SHP77 (cell line): Measurements from ENCODE around the gene MEIKIN.

Experiments
- DNase-seq, 2 experiments: peaks; one replicate each; lab custom pipeline; 2025; lab: John Stamatoyannopoulos, UW

MEIKIN gene, protein sequence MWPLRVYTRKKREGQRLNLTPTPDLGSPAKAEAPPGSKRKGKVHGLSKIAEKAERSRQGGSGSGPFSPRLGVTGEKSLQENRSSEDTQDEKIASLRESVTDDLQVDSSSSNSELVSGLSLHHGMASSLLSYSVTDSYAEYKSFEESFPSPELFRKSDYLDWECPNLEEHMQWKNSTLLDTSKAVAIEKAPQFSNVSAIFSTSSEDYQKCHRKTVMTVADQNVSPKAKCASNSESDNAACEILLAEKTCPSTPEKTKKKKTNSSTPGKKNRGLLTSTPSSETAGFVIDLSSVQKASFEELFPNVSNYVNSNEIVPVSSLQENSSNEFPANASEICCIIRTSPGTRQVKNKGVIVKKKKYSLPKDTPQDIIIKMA

DNA sequence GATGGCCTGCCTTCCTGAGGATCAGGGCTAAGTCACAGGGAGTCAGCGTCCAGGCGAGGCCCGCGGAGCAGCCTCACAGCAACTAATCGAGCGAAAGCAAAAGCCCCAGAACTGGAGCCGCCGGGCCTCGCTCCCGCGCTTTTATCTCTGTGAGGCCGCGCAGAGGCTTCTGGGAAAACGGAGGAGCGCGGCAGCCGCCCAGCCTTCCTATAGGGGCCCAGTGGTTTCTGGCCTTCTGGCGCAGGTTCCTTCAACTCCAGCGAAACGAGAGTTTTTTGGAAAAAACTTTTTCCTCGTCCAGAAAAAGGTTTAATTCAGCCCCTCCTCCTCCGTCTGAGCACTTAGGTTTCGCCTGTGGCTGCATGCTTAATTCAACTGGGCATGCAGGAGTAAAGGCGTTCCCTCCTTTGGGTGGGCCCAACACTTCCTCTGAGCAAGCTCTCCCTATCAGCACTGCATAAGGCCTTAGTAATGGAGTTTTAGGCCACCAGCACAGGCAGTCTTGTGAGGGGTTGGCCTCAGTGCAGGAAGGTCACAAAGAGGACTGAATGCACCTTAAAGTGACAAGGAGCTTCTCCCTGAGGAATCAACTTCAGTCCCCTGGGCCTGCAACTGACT lies at the start of gene MEIKIN:
MEIKIN (minus strand) TSS at position 113 of the 618 bp plus-strand sequence. CDS start 158 bp downstream, outside the sequence.
- no peak for DNase-seq

DNA sequence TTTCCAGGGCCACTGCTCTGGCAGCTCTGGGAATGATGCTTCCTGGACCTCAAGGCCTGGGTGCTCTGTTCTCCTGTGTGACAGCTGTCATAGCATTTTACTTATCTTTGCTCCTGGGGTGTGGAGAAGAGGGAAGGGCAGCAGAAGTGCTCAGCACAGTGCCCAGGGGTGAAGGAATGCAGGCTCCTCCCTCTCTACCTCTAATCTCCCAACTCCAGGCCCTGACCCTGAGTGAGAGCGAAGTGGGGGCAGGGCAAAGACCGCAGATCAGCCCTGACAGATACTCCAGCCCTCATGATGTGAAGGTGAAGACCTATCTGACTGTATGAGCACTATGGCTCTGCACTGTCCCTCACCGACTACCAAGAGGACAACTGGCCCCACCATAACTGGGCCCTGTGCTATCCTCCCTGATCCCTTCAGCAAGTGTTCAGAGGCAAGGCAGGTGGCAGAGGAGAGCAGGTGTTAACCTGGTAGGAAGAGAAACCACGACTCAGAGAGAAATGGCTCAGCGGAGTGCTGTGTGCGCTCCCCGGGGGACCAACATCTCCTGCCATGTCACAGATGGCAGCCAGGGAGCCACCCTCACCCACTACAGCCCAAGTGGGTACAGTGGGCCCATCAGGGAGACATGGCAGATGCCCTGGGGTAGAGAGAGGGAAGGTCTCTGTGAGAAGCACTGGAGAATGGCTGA lies 49.2 kb upstream of the MEIKIN start:
- no peak for DNase-seq

- DNase-seq: no peak
Observed at GRCh38 chr5:131994090-131994489, 48.6 kb upstream of the MEIKIN start.

GRCh38 chr5:131993676-131994075 lies 48.2 kb upstream of the MEIKIN start:
- no peak for DNase-seq

GRCh38 chr5:131992370-131992769 lies 46.9 kb upstream of the MEIKIN start:
- no peak for DNase-seq

GRCh38 chr5:131991593-131992324 lies 46.3 kb upstream of the MEIKIN start:
- DNase-seq: no peak

- DNase-seq: no peak
Observed at GRCh38 chr5:131990716-131991115, 45.3 kb upstream of the MEIKIN start.

- DNase-seq: no peak
Observed at GRCh38 chr5:131988601-131989000, 43.1 kb upstream of the MEIKIN start.

GRCh38 chr5:131987251-131987650 lies 41.8 kb upstream of the MEIKIN start:
- no peak for DNase-seq

DNA sequence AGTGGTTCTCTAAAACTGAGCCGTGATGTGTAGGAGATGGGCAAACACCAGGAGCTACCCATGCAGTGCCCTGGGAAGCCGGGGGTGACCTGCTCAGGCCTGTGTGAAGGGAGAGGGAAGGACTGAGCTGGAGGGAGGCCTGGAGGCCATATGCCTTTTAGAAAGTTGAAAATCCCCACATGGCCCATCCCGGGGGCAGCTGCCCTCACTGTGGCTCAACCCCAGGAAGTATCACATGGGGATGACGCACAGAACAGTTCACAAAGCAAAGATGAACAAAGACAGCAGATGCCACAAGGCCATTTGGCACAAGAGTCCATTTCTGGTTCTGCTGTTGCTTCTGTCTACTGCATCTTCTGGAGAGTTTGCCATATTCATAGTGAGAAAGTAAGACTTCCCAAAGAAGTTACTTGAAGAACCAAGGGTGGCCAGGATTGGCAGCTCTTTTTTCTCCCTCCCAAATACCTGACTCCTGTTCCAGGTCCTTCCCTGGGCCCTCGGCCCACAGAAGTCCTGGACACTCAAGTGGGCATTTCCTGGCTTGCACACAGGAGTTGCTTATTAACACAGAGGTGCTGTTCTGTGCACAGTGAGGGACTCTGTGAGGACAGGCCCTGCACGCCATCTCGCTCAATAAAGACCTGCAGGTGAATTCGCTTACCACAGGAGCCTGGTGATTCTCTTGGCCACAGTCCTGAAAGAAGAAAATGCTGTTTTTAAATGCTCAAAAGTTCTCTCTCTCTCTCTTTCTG lies 40.9 kb upstream of the MEIKIN start:
- DNase-seq: no peak

DNA sequence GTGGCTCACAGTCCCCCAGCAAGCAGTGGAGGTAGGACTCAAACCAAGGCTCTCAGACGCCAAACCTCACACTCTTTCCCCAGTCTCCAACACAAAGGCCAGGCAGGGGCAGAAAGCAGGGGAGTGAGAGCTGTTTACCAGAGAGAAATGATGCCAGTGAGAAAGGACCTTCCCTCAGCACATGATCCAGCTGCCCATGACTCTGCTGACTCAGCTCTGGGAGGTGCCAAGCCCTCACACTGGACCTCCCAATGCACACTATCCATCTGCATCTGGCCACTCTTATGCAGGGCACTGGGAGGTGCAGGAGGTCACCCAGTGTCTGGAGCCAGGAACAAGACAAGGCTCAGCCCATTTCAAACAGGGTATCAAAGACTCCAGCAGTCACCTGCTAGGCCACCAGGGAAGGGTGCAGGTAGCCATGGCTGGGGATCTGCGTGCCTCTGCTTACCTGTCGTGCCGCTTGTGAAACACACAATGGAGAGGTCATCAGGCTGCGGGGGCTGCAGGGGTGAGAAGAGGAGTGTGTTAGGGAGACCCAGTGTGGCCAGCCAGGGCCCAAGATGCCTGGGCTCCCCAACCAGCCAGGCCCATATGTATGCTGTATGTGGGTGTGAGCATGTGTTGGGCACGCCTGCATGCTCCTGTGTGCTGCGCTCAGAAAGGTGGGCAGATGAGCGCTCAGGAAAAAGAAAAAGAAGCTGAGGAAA lies 39.6 kb upstream of the MEIKIN start:
- DNase-seq: no peak

- DNase-seq: no peak
Observed at GRCh38 chr5:131983244-131983771, 37.8 kb upstream of the MEIKIN start.

- DNase-seq: no peak
Observed at GRCh38 chr5:131981516-131981915, 36.1 kb upstream of the MEIKIN start.

DNA sequence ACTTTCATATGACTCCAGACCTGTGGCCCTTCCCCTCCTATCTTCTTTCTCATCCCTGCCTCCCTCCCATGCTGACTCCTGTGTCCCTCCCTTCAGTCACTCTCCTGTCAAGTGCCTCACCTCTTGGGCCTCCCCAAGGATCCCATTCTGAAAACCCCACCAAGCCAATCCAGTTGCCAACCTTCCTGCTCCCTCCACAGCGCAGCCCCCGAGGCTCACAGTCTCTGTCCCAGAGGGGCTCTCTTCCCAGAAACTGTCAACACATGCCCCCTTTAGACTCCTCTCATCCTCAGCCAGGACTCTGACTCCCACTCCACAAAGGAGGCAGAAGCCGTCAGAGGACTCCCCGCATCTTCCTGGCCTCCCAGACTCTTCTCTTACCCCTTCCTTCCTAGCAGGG lies 35.2 kb upstream of the MEIKIN start:
- DNase-seq: no peak

GRCh38 chr5:131979816-131980215 lies 34.4 kb upstream of the MEIKIN start:
- DNase-seq: no peak

GRCh38 chr5:131977212-131977604 lies 31.7 kb upstream of the MEIKIN start:
- no peak for DNase-seq

DNA sequence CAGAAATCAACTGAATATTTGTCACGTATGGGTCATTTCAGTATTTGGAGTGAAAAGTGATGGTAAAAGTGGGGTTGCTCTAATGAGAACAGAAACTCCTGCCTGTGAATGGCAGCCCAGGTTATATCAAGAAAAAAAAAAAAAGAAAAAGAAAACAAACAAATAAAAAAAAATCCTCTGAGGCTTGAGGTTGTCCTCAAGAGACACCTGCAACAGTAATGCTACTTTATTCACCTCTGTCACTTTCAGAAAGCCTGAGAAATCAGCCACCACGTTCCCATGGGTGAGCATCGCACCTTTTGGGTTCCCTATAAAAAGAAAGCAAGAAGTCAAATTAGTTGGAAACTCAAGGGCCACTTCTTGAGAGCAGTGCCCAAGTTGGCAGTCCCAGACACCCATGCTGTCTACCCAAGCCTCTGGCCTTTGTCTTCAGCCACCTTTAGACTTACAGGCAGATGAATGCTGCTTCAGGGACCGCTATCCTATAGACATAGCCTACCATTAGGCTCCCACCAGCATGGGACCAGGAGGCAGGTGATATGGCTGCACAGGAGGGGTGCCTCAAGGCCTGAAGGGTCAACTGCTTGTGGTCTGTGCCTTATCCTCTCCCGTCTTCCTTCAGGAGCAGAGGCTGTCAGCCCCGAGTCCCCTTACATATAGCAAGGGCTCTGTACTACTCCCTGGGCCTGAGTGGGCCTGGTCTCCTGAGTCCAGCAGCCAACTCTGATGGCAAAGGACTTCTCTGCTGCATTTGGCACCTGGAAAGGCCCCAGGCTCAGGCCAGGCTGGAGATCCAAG lies 31.1 kb upstream of the MEIKIN start:
- DNase-seq: no peak

GRCh38 chr5:131974956-131975726 lies 29.7 kb upstream of the MEIKIN start:
- DNase-seq: no peak

DNA sequence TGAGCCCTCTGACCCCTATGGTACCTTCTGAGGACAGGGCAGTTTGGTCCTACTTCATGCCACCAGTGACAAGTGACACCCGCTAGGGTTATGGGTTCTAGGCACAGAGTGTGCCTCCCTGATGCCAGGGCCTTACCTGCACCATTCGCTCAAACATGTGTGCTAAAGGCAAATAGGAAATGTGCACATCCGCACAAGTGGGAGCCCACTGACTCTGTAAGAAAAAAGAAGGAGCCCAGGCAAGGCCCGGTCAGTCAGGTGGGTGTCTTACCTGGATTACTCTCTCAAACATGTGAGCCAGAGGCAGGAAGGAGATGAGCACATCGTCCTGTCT lies 29.1 kb upstream of the MEIKIN start:
- DNase-seq: no peak
